Fibroblast of the aortic adventitia (primary cell): ENCODE data around the gene PPP6R2. TPM values are rescaled to one million over a fixed set of nuclear protein-coding genes. Genes with fewer than 3 reads are reported as not detected.

Source experiments
- DNase-seq: peaks from one replicate; pipeline ENCODE4 v3.0.0-alpha.2; 2010; ENCODE audit warnings: low read depth
- H3K4me3 ChIP-seq: 2 replicates; pipeline ENCODE4 v1.5.1; 2011; ENCODE audit warnings: low read depth, mild to moderate bottlenecking, control low read depth, low read length, moderate library complexity
- total RNA-seq: library from RNA; depleted of rRNA; stranded (reverse); fragments of >200 nt; gene quantifications from 2 replicates; pipeline ENCODE4 v1.2.3, GENCODE V29; 2012; ENCODE audit warnings: low replicate concordance
- TF ChIP-seq, protein P1 (sequence below): IDR thresholded peaks from 2 replicates; pipeline ENCODE4 v1.5.1; 2011; ENCODE audit warnings: mild to moderate bottlenecking, low read length, control low read depth, inconsistent platforms; ENCODE audit not compliant: insufficient read depth

Gene PPP6R2
- total RNA-seq, 1 donor = 38.5 TPM

DNA sequence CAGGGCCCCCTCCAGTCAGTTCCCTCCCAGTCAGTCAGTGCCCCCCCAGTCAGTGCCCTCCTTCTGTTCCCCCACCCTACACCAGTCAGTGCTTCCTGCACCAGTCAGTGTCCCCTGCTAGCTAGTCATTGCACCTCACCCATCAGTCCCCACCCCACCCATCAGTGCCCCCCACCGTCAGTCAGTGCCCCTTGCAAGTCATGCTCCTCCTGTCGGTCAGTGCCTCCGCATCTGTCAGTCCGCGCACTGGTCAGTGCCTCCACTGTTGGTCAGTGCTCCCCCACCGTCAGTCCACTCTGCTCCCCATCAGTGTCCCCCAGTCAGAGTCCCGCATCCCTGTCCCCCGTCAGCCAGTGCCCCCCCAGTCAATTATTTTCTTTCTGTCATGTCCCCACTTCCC lies 3.3 kb downstream of the PPP6R2 start:
- no peak overlapping the region for H3K4me3 ChIP-seq
- TF ChIP-seq, protein P1, sequence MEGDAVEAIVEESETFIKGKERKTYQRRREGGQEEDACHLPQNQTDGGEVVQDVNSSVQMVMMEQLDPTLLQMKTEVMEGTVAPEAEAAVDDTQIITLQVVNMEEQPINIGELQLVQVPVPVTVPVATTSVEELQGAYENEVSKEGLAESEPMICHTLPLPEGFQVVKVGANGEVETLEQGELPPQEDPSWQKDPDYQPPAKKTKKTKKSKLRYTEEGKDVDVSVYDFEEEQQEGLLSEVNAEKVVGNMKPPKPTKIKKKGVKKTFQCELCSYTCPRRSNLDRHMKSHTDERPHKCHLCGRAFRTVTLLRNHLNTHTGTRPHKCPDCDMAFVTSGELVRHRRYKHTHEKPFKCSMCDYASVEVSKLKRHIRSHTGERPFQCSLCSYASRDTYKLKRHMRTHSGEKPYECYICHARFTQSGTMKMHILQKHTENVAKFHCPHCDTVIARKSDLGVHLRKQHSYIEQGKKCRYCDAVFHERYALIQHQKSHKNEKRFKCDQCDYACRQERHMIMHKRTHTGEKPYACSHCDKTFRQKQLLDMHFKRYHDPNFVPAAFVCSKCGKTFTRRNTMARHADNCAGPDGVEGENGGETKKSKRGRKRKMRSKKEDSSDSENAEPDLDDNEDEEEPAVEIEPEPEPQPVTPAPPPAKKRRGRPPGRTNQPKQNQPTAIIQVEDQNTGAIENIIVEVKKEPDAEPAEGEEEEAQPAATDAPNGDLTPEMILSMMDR = no peak
- DNase-seq = no peak

DNA sequence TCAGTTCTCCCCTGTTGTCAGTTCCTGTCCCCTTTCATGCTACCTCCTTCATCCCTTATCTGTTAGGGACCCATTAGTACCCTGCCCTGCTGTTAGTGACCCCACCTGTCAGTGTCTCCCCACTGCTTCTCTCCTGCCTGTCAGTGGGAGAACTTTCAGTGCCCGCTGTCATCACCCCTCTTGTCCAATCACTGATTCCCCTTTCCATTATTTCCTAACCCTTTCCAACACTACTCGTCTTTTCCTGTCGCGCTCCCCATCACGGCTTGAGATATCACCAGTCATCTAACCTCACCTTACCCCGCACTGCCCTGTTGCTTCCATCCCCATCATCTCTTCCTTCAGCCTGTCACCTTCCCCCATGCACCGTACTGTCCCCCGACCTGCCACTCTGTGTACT lies 4.0 kb downstream of the PPP6R2 start:
- DNase-seq = no peak
- TF ChIP-seq, protein P1 = no peak
- peak overlapping the region; percentile 9 for H3K4me3 ChIP-seq

DNA sequence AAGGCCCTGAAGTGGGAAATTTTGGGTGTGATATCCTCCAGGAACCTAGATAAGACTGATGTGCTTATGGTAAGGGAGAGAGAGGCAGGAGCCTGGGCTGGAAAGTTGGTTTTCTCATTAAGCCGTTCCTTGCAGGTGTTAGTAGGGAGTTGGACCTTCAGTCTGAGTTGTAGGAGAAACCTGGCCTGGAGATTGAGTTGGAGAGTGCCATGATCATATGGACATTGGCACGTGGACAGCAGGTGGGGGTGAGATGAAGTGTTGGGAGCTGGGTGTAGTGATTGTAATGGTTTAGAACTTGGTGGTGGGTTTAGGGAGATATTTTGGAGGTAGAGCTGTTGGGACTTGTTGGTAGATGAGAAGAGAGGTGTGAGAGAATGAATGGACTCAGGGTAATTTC lies 4.9 kb downstream of the PPP6R2 start:
- TF ChIP-seq, protein P1 = no peak
- no peak for DNase-seq
- no peak overlapping the region for H3K4me3 ChIP-seq

DNA sequence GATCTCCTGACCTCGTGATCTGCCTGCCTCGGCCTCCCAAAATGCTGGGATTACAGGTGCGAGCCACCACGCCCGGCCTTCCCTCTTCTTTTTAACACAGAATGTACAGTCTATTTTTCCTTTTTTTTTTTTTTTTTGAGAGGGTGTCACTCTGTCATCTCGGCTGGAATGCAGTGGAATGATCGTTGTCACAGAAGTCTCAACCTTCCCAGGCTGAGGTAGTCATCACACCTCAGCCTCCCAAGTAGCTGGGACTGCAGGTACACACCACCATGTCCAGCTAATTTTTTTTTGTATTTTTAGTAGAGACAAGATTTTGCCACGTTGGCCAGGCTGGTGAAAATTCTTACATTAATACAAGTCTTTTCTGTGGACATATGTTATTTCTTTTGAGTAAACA lies 13.1 kb downstream of the PPP6R2 start:
- TF ChIP-seq, protein P1 = no peak
- no peak for DNase-seq
- H3K4me3 ChIP-seq = no peak overlapping the region

DNA sequence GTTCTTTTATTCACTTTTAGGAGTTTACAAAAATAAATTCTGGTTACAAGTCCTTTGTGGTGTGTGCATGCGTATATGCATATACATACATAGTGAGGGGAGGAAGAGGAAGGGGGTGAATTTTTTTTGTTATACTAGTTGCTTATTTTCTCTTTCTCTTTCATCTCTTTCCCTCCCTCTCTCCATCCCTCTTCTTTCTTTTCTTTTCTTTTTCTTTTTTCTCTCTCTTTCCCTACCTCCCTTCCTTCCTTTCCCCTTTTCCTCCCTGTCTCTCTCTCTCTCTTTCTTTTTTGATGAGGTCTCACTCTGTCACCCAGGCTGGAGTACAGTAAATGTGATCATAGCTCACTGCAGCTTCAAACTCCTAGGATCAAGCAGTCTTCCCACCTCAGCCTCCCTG lies 14.1 kb downstream of the PPP6R2 start:
- H3K4me3 ChIP-seq = no peak overlapping the region
- no peak for DNase-seq
- TF ChIP-seq, protein P1 = no peak

DNA sequence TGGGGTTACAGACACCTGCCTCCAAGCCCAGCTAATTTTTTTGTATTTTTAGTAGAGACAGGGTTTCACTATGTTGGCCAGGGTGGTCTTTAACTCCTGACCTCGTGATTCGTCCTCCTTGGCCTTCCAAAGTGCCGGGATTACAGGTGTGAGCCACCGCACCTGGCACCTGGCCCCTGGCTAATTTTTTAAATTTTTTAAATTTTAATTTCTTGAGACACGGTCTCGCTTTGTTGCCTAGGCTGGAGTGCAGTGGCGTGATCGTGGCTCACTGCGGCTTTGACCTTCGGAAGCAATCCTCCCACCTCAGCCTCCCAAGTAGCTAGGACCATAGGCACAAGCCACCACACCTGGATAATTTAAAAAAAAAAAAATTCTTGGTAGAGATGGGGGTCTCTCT lies 14.6 kb downstream of the PPP6R2 start:
- TF ChIP-seq, protein P1 = no peak
- H3K4me3 ChIP-seq = no peak overlapping the region
- DNase-seq = no peak

DNA sequence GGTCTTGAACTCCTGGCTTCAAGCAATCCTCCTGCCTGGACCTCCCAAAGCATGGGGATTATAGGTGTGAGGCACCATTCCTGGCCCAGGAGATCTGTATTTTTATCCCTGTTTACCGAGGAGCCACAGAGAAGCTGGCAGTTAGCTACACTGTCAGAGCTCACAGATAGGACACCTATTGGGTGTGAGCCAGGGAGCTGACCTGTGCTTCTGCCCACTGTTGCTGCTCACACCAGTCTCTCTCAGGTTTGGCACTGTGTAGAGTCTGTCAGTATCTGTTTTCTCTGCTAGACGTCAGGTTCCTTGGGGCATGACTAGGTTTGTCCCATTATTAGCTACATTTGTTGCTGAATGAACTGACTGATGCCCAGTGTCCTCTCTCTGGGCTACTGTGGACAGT lies 17.5 kb downstream of the PPP6R2 start:
- no peak for DNase-seq
- TF ChIP-seq, protein P1 = no peak
- no peak overlapping the region for H3K4me3 ChIP-seq
